HG03378 (cell line): ENCODE results near the gene TVP23B.
"Not testable (repeated sequence)": the region's sequence is repeated elsewhere in the genome, so short reads cannot be mapped to it uniquely, and the experiment has no call there.

ENCODE experiments used
- ATAC-seq: cut with Tn5 transposase; IDR thresholded peaks from one replicate; pipeline ENCODE4 v1.9.1; 2021; ENCODE audit warnings: mild to moderate bottlenecking, moderate library complexity; ENCODE audit not compliant: unreplicated experiment

TVP23B gene

DNA sequence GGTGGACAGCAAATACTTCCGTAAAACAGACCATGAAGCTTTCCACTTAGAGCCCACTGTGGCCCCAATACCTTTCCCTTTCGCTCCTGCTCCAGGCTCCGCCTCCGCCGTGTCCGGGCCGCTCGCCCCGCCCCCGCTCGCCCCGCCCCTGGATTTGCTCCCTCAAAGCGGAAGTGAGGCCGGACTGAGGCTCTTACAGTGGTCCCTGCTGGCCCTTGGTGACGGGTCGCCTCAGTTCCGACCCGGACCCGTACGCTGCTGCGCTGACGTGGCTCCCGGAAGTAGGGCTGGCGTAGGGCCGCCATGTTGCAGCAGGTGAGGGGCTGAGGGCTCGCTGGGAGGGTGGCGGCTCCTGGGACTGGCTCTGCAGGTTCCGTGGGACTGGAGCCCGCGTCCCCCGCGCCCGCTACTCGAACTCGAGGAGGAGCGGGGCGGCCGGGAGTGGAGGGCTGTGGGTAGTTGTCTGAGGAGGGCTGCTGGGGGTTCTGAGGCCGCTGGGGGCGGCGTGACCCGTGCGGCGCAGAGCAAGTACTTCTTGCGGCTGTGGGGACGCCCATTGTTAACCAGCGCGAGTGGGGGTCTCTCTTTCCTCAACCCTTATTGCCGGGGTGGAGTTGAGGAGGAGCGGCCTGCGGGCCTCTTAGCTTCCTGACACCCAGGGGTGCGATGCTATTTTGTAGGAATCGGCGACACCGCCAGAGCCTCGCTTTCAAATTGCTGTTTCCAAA lies at the start of gene TVP23B:
TVP23B (plus strand) TSS at position 193 of the 728 bp plus-strand sequence; CDS start at position 304, 111 bp downstream.
- peak; percentile 90 for ATAC-seq

DNA sequence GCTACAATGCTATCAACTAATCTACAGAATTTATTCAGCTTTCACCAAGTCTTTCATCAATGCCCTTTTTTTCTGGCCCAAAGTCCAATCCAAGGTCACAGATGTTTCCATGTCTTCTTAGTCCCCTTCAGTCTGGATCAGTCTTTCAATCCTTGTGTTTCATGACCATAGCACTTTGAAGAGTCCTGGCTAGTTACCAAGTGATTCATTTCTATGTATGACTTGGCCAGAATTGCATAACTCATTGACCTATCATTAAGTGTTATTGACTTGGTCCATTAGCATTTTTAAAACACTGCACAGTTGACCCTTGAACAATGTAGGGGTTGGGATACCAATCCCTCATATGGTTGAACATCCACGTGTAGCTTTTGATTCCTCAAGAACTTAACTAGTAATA lies 48.5 kb upstream of the TVP23B start:
- ATAC-seq, result not testable (repeated sequence)

DNA sequence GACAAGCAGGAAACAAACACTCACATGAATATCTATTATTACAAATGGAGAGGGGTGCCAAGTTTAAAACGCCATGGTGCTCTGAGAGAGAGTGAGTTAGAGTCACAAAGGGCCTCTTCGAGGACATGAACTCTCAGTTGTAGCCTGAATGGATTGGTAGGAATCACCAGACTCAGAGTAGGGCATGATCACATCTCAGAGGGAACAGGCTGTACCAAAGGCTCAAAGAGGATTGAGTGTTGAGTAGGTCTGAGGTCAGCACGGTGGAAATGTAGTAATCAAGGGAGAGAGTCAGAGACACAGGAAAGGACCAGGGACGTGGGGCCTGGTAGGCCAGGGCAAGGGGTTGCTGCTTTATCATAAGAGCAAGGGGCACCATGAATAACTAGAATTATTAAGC lies 47.6 kb upstream of the TVP23B start:
- ATAC-seq, result not testable (repeated sequence)

DNA sequence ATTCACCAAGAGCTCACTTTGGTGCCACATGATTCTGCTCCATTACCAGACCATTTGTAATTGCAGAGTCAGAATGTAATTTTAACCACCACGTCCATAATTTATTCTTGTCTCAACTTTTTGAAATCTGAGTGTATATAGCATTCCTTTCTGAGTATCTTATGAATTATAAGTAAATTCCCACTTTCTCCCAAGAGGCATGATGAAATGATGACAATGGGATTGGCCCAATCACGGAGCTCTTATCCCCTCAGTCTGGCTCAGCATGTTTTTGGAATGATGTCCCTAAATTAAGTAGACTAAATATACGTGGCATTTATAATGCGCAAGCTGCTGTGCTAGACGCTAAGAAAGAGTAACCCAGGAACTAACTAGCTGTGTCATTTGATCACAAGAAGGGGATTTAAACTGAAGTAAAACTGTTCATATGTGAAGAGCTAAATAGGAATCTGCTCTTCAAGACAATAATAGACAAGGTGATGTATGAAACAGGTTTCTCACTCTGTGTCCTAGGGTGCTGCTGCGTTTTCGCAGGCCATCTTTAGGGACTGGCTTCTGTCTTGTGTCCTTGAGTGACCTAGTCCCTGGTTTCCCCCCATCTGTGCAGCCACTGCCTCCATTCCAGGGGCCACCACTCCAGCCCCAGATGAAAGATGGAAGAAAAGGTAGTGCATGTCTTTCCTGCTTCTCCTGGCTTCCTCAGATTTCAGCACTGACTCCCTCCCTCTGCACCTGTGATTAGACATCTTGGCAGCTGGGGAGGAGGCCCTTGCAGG lies 41.2 kb upstream of the TVP23B start:
- ATAC-seq, result not testable (repeated sequence)

DNA sequence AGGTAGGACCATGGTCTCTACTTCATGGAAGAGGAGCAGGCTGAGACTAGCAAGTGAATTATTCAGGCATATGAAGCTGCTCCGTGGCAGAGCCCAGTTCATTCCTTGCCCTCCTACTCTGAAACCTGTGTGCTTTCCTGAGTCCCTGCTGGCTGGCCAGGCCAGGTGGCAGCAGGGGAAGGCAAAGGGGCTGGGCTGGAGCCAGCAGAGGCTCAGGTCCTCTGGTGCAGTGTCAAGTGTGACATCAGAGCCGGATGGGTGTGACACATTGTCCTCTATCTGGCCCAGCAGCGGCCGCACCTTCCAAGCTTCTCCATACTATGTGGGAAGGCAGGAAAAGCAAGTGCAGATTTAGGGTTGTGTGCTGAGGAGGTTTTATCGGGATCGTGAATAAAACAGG lies 39.8 kb upstream of the TVP23B start:
- not testable (repeated sequence) for ATAC-seq

DNA sequence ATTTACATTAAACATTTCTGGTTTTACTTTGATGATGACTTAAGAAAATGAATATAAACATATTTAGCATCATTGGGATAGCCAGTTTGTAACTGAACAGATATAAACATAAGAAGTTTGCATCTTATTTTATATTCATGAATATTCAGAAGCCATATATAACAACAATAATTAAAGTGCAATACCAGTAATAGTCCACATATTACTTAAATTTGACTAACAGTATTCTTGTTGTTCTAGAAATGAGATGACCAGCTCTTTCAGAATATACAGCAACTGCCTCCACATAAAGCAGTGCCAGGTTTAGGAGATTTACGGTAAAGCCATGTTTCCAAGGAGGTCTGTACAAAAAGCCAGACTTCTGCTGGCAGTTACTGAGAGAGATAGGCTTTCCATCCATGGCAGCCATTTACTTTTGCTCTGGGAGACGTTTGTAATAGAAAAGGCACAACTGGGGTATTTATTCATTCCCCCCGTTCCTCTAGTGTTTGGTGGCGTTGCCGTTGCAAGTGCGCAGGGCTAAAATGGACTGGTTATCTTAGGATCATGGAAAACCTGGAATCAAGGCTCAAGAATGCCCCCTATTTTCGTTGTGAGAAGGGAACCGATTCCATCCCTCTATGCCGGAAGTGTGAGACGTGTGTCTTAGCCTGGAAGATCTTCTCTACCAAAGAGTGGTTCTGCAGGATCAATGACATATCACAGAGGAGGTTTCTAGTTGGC lies 37.1 kb upstream of the TVP23B start, which contains the start of gene FBXW10:
FBXW10 (plus strand) TSS at position 356 of the 723 bp plus-strand sequence; CDS start at position 547, 191 bp downstream.
- not testable (repeated sequence) for ATAC-seq

DNA sequence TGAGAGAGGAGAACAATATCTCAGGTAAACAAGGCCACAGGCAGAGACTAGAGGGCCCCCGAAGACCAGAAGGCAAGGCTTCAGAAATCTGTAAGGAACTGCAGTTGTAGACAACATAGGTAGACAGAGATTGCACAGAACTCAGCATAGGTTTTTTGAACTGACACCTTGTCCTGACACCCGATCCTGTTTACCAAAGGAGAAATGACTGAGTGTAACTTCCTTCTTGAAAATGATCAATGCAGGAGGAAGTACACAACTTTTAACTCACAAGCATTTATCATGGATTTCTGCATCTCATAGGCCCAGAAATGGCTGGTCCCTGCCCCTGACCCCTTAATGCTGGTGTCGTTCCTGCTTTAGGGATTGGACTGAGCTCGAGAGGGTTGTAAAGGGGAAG lies 36.3 kb upstream of the TVP23B start:
- not testable (repeated sequence) for ATAC-seq

DNA sequence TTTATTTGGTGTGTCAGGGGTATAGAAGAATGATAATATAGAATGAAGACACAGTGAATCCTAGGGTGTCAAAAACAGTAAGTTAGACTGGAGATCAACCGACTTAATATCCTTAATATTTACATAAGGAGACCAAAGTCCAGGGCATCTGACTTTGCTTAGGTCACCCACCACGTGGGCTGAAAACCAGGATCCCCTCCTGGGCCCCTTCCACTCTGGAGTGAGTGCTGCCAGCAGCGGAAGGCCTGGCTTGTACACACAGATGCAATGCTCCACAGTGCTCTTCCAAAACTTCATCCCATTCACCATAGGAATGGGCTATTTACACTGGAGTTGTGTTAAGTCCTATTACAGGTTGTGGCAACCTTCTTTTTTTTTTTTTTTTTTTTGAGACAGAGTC lies 34.4 kb upstream of the TVP23B start:
- ATAC-seq, result not testable (repeated sequence)

DNA sequence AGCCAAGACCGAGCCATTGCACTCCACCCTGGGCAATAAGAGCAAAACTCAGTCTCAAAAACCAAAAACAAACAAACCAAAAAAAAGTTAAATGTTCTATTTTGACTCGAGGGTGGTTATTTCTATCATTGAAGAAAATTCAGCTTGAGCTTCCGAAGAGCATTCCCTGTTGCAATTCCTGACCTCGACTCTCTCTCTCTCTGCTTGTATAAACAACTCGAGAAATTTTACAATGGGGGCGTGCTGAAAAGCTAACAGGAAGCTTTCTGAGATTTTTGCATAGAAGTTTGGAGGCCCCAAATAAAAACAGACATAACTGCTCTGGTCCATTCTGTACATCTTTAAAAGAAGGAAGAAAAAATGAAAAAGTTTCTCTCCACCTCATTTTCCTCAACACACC lies 33.5 kb upstream of the TVP23B start:
- ATAC-seq, result not testable (repeated sequence)

DNA sequence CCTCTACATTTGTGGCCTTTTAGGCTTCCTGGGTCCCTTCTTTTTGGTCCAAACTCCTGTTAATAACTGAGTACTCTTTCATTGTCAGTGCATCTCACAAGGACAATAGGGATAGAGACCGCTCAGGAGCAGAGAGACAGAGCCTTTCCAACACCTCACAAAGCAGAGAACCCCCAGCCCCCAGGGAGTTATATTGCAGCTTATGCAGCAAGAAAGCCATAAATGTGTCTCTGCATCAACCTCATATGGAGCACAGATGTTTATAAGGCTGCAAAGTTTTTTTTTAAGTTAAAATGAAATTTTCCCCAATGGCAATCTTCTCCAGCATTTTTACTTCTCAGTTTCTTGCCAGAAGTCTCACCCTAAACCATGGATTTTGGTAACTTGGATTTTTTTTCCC lies 30.7 kb upstream of the TVP23B start:
- not testable (repeated sequence) for ATAC-seq

DNA sequence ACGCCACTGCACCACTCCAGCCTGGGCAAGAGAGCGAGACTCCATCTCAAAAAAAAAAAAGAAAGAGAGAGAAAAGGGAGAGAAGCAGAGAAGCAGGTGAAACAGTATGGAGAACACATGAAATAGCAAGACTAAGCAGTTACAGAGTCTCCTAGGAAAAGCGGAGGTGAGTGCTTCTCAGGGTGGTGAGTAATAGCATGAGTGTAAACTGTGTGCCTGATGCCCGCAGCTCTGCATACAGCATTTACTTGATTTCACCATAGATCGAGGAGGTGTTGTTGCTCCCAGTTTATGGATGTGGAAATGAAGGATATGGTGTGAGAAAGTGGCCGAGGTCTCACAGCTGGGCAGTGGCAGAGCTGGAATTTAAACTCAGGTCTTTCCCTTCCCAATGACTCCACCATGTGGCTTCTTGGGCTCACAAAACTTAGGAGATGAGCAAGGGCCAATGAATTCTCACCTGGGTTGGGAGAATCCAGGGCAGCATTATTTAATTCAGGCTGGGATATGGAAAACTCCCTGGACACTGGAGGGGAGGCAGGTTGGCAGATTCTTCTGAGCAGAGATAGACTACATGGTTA lies 27.1 kb upstream of the TVP23B start:
- ATAC-seq, result not testable (repeated sequence)

DNA sequence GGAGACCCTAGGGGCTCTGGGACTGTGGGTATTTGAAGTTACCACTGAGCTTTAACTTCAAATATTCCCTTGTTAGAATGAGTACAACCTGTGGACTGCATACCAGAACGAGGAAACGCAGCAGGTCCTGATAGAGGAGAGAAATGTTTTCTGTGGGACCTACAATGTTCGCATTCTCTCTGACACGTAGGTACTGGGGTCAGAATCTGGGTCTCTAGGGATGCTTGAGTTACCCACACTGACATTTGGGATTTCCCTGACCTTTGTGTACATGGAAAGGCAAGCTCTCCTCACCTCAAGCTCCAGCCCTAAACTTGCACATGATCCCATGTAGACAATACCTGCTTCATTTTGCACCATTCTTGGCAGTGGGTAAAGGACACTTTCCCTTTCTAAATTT lies 25.0 kb upstream of the TVP23B start:
- ATAC-seq, result not testable (repeated sequence)

DNA sequence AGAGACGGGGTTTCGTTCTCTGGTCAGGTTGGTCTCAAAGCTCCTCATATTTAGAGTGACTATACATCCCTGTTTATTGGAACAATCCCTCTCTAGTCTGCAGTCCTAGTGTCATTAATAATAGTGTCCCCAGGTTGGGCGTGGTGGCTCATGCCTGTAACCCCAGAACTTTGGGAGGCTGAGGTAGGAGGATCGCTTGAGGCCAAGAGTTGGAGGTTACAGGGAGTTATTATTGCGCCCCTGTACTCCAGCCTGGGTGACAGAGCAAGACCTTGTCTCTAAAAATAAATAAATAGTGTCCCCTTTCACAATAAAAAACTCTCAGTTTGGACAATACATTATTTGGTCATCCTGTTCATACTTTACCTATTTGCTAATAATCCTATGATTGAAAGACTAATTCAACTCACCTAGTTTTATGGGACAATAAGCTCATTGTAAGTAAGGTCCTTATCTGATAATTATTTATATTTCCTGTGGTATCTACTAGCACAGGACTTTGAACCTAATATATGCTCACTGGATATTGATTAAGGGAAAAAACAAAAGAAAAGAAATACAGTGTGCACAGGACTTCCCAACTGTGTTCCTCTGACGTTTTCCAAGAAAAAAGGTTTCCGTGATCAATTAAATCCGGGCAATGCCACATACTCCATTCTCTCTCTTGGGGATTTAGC lies 23.5 kb upstream of the TVP23B start:
- not testable (repeated sequence) for ATAC-seq

DNA sequence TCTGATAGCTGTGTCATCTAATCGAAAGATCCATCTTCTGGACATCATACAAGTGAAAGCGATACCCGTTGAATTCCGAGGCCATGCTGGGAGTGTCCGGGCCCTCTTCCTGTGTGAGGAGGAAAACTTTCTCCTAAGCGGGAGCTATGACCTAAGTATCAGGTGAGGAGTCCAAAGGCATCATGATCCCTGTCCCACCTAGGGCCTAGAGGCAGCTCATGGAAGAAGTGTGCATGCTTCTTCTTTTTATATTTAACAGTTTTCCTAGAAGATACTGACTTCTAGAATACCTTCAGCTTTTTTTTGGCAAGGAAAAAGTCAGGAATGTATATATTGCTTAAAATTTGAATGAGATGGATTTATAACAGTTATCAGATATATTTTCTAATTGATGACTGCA lies 22.6 kb upstream of the TVP23B start:
- not testable (repeated sequence) for ATAC-seq

DNA sequence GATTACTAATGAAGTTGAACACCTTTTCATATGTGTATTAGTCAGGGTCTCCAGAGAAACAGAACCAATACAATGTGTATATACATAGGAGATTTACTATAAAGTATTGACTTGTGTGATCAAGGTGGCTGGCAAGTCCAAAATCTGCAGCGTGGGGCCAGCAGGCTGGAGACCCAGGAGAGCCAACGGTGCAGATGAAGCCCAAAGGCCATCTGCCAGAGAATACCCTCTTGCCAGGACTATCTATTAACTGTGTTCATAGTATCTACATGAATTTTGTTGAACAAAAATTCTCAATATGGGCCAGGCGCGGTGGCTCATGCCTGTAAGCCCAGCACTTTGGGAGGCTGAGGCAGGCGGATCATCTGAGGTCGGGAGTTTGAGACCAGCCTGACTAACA lies 20.8 kb upstream of the TVP23B start:
- ATAC-seq, result not testable (repeated sequence)

DNA sequence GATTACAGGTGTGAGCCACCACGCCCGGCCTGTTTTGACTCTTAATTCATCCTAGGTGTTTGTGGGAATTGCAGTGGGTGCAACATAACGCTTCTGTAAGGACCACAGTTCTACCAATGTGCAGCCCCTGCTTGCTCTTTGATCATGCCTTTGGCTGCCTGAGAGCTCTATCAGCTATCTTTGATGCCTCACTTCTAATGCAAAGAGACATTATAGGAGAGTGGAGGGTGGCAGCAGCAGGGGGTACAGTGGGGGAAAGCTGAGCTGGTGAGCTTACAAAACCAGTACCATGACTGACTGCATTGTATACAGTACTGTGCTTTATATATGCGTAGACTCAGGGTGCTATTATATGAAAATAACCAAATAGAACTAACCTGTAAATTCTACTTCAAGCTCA lies 10.4 kb upstream of the TVP23B start:
- ATAC-seq, result not testable (repeated sequence)

DNA sequence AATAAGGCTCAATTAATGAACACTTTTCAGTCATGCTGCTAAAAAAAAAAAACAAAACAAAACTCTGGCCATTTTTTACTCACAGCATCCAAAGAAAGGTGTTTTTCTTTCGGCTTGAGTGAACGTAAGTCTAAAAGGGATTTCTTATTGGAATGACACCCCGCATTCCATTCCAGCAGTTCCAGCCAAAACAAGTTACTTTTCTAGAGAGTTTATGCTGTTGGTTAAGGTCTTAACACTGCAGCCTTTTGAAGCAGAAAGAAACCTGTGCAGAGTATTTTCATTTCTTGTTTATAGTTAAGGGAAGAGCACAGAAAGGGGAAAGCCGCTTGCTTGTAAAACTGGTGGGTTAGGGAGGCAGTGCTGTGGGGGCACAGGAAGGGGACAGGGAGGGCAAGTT lies 9.9 kb upstream of the TVP23B start:
- ATAC-seq, result not testable (repeated sequence)

DNA sequence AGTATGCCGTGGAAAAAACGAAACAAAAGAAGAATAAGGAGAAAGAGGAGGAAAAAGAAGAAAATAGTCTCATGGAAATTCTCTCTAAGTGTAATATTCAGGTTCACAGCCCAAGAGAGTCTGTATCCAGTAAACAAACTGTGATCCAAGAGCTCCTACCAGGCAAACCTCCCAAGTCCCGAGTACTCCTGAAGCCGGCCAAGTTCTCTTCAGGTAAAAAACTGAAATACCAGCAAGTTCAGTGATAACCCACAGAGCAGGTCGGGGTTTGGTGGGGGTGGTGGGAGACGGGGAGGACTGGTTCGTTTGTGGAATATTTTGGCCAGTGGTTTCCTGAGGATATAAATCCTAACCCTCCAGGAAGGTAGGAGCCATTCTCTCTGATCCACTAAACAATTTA lies 8.5 kb upstream of the TVP23B start:
- no peak for ATAC-seq

DNA sequence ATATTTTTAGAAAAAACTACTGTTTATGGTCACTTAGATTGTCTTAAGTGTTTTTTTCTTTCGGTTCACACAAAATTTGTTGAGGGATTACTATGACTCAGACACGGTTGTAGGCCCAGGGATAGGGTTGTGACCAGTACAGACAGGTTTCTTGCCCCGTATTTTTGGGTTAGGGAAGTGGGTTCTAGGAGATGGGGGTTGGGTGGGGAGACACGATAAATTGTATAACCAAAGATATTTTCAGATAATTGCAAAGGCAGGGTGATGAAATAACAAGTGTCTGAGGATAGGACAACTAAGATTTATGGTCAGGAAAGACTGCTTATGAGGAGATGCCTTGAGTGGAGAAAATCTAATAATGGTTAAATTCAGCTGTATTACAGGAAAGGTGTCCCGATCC lies 822 bp downstream of the TVP23B start:
- not testable (repeated sequence) for ATAC-seq

DNA sequence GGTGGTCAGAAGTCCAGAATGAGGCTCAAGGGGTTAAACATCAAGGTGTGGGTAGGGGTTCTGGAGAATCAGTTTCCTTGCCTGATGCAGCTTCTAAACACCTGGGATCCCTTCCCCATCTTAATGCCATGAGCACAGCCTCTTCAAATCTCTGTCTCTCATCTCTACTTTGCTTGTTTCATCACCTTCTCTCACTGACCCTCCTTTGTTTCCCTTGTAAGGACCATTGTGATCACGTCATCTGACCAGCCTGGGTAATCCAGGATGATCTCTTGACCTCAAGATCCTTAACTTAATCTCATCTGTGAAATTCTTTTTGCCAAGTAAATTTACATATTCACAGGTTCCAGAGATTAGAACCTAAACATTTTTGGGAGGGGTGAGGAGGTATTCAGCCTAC lies 5.0 kb downstream of the TVP23B start:
- ATAC-seq, result not testable (repeated sequence)
